HepG2 (cell line): ENCODE results near the gene ADAMTS20. TPM values are rescaled to one million over a fixed set of nuclear protein-coding genes. Genes with fewer than 3 reads are reported as not detected.

Experiments used
- ATAC-seq: fragments of 200-7000 bp; cut with Tn5 transposase; 3 replicates; pipeline ENCODE4 v1.9.1; 2020; ENCODE audit warnings: mild to moderate bottlenecking, moderate library complexity
- BruUV-seq: library from RNA; stranded (reverse); fragments of 400-500 nt; replicated peaks from 2 replicates; lab custom pipeline; 2021; lab: Mats Ljungman, UMichigan
- CTCF ChIA-PET: fragments of 300-600 bp; formaldehyde crosslinking; extraction: SDS; loops from one replicate; lab custom pipeline; 2021; ENCODE audit warnings: low total read pairs, inconsistent platforms, low intra/inter-chr PET ratio; lab: Yijun Ruan, JAX
- POLR2A ChIA-PET: fragments of 350-600 bp; sonication (Branson Sonifier 250); formaldehyde crosslinking; loops from one replicate; lab custom pipeline; 2020; ENCODE audit warnings: antibody characterized with exemption, inconsistent platforms; lab: Yijun Ruan, JAX
- DNase-seq: peaks from one replicate; pipeline ENCODE4 v3.0.0-alpha.2; 2015; ENCODE audit warnings: low spot score
- FAIRE-seq: peaks from 3 replicates; lab custom pipeline; 2011; peaks lifted over from hg19 to GRCh38; lab: Jason Lieb, UNC
- H2AFZ ChIP-seq: one replicate; pipeline ENCODE4 v1.6.1; 2011; ENCODE audit warnings: low read length, inconsistent platforms
- H3K27ac ChIP-seq: fragments of 300-600 bp; 3 replicates; pipeline ENCODE4 v1.8.0; 2011; ENCODE audit warnings: mixed run types, mild to moderate bottlenecking, mixed read lengths, low read length, inconsistent platforms; ENCODE audit not compliant: insufficient read depth; ENCODE audit errors: extremely low read length
- H3K27me3 ChIP-seq, 2 experiments: fragments of 200-600 bp in 1 of 2; 2 replicates in 1 of 2; 3 replicates in 1 of 2; pipeline versions ENCODE4 v1.6.0 to v1.8.0; 2011; ENCODE audit warnings: low read length in 2 of 2, mild to moderate bottlenecking in 2 of 2, moderate library complexity in 2 of 2, inconsistent platforms in 1 of 2; ENCODE audit not compliant: insufficient read depth in 2 of 2, control insufficient read depth in 1 of 2
- H3K36me3 ChIP-seq, 2 experiments: fragments of 200-600 bp in 1 of 2; replicated peaks in 1 of 2; 2 replicates in 1 of 2; 3 replicates in 1 of 2; pipeline versions ENCODE4 v1.5.1 to v1.8.0; 2011; ENCODE audit warnings: low read length in 2 of 2, inconsistent platforms in 1 of 2; ENCODE audit not compliant: insufficient read depth in 2 of 2, control insufficient read depth in 1 of 2
- H3K4me1 ChIP-seq: 2 replicates; pipeline ENCODE4 v1.5.1; 2012; ENCODE audit warnings: low read length, inconsistent platforms; ENCODE audit not compliant: insufficient read depth
- H3K4me2 ChIP-seq: 2 replicates; pipeline ENCODE4 v1.6.0; 2011; ENCODE audit warnings: low read depth, low read length, inconsistent platforms
- H3K4me3 ChIP-seq, 3 experiments: fragments of 200-600 bp in 1 of 3; sonication (generic), shearing (Covaris generic) in 1 of 3; replicated peaks in 1 of 3; 2 replicates each; pipeline ENCODE4 v1.5.1; 2011 to 2016; ENCODE audit warnings: low read length in 3 of 3, inconsistent platforms in 2 of 3, low read depth in 2 of 3, mild to moderate bottlenecking in 2 of 3, control low read depth in 1 of 3, mixed read lengths in 1 of 3; ENCODE audit not compliant: insufficient read depth in 1 of 3
- H3K79me2 ChIP-seq: one replicate; pipeline ENCODE4 v1.6.1; 2011; ENCODE audit warnings: low read length, inconsistent platforms; ENCODE audit not compliant: insufficient read depth
- H3K9ac ChIP-seq: 2 replicates; pipeline ENCODE4 v1.6.0; 2011; ENCODE audit warnings: mild to moderate bottlenecking, low read depth, low read length, inconsistent platforms; ENCODE audit not compliant: insufficient read depth
- H3K9me3 ChIP-seq: 2 replicates; pipeline ENCODE4 v1.5.1; 2012; ENCODE audit warnings: mild to moderate bottlenecking, low read length
- H4K20me1 ChIP-seq: 2 replicates; pipeline ENCODE4 v1.6.0; 2011; ENCODE audit warnings: inconsistent platforms, mild to moderate bottlenecking, low read length, moderate library complexity; ENCODE audit not compliant: insufficient read depth
- CBX5 ChIP-seq: sonication (generic); formaldehyde crosslinking; IDR thresholded peaks from 2 replicates; pipeline ENCODE4 v1.4.0; 2020; ENCODE audit warnings: missing genetic modification reagents, borderline replicate concordance
- CENPT ChIP-seq: sonication (generic); formaldehyde crosslinking; IDR thresholded peaks from 2 replicates; pipeline ENCODE4 v1.8.0; 2022; ENCODE audit warnings: low read depth, mild to moderate bottlenecking, moderate library complexity, missing genetic modification reagents
- HOXD1 ChIP-seq: sonication (generic); formaldehyde crosslinking; IDR thresholded peaks from 2 replicates; pipeline ENCODE4 v1.5.0; 2020; ENCODE audit warnings: missing genetic modification reagents
- KAT7 ChIP-seq: IDR thresholded peaks from 2 replicates; pipeline ENCODE4 v1.6.1; 2018; ENCODE audit warnings: borderline replicate concordance, missing compliant biosample characterization
- NFIC ChIP-seq: IDR thresholded peaks from 2 replicates; pipeline ENCODE4 v1.6.1; 2012; ENCODE audit warnings: mild to moderate bottlenecking, low read length, inconsistent platforms
- NFYB ChIP-seq: sonication (generic); formaldehyde crosslinking; IDR thresholded peaks from 2 replicates; pipeline ENCODE4 v1.4.0; 2020; ENCODE audit warnings: missing genetic modification reagents
- PRDM15 ChIP-seq: sonication (generic); formaldehyde crosslinking; IDR thresholded peaks from 2 replicates; pipeline ENCODE4 v1.4.0; 2020; ENCODE audit warnings: missing genetic modification reagents
- RAD51 ChIP-seq: fragments of 450-650 bp; IDR thresholded peaks from 2 replicates; pipeline ENCODE4 v1.6.1; 2016; ENCODE audit warnings: borderline replicate concordance
- RARG ChIP-seq: sonication (generic); formaldehyde crosslinking; IDR thresholded peaks from 2 replicates; pipeline ENCODE4 v1.4.0; 2020; ENCODE audit warnings: low read depth, mild to moderate bottlenecking, missing genetic modification reagents
- RCOR2 ChIP-seq: IDR thresholded peaks from 2 replicates; pipeline ENCODE4 v1.6.1; 2016; ENCODE audit warnings: missing biosample characterization, missing genetic modification reagents
- SCMH1 ChIP-seq: sonication (generic); formaldehyde crosslinking; IDR thresholded peaks from 2 replicates; pipeline ENCODE4 v1.9.0; 2021; ENCODE audit warnings: missing genetic modification reagents, mild to moderate bottlenecking, borderline replicate concordance
- SIN3B ChIP-seq: fragments of 150-350 bp; IDR thresholded peaks from 2 replicates; pipeline ENCODE4 v1.6.1; 2014; ENCODE audit warnings: low read length
- SSRP1 ChIP-seq: IDR thresholded peaks from 2 replicates; pipeline ENCODE4 v1.6.1; 2016; ENCODE audit warnings: control low read depth
- THAP7 ChIP-seq: sonication (generic); formaldehyde crosslinking; IDR thresholded peaks from 2 replicates; pipeline ENCODE4 v1.8.1; 2023; ENCODE audit warnings: mild to moderate bottlenecking, missing genetic modification reagents
- ZFP37 ChIP-seq: sonication (generic); formaldehyde crosslinking; IDR thresholded peaks from 2 replicates; pipeline ENCODE4 v1.4.0; 2020; ENCODE audit warnings: missing genetic modification reagents, borderline replicate concordance
- ZNF264 ChIP-seq: sonication (generic); formaldehyde crosslinking; IDR thresholded peaks from 2 replicates; pipeline ENCODE4 v1.4.0; 2020; ENCODE audit warnings: missing genetic modification reagents
- ZSCAN5A ChIP-seq: sonication (generic); formaldehyde crosslinking; IDR thresholded peaks from 2 replicates; pipeline ENCODE4 v1.8.0; 2022; ENCODE audit warnings: mild to moderate bottlenecking, missing genetic modification reagents, borderline replicate concordance
- WGBS: methylation state at CpG from one replicate; pipeline ENCODE4 v1.1.6; 2017; ENCODE audit warnings: low lambda C conversion rate; 5-methylcytosine and 5-hydroxymethylcytosine counted together
- in situ Hi-C: cut with HindIII; loops from 2 replicates; pipeline ENCODE4 v1.10.0; 2017; ENCODE audit warnings: low pct_unique_long_range_greater_than_20kb; ENCODE audit not compliant: extremely low pct_ligation_motif_present
- intact Hi-C: fragments of 100-400 bp; cut with micrococcal nuclease; formaldehyde crosslinking; loops from one replicate; pipeline ENCODE4 v1.10.0; 2022; ENCODE audit not compliant: unreplicated experiment
- polyA plus RNA-seq, 8 experiments: library from polyadenylated mRNA; depleted of rRNA in 3 of 8; stranded (reverse) in 7 of 8; unstranded in 1 of 8; fragments of >200 nt; fragmentation: Illumina TruSeq in 4 of 8; extraction: Trizol in 4 of 8; gene quantifications; 2 replicates each; pipeline versions ENCODE4 v1.2.1 to v1.2.3, GENCODE V29; 2011 to 2016; ENCODE audit warnings: low read depth in 4 of 8, missing spikeins in 1 of 8, mixed read lengths in 1 of 8; ENCODE audit not compliant: insufficient read depth in 1 of 8
- total RNA-seq, 5 experiments: library from RNA; depleted of rRNA; stranded (reverse); fragments of >200 nt; fragmentation: Illumina TruSeq; extraction: Trizol; gene quantifications; 2 replicates each; pipeline ENCODE4 v1.2.3, GENCODE V29; 2016; ENCODE audit warnings: low read depth in 1 of 5

Gene ADAMTS20
- total and polyA plus RNA-seq, 2 of the 13 experiments (the other 11 are each of a cell fraction or from before 2014, with no cell fraction given): not detected

- H3K4me2 ChIP-seq: no peak overlapping the region
- TF ChIP-seq CENPT (CRISPR knock-in tag): no peak
- TF ChIP-seq SCMH1 (CRISPR knock-in tag): no peak
- no peak for TF ChIP-seq ZNF264 (CRISPR knock-in tag)
- TF ChIP-seq RCOR2: no peak
- TF ChIP-seq SIN3B: no peak
- TF ChIP-seq RARG (CRISPR knock-in tag): no peak
- no peak for TF ChIP-seq THAP7
- no peak for TF ChIP-seq RAD51
- no peak for TF ChIP-seq CBX5 (CRISPR knock-in tag)
- no peak for TF ChIP-seq KAT7 (CRISPR knock-in tag)
- TF ChIP-seq ZFP37 (CRISPR knock-in tag): no peak
- no peak for TF ChIP-seq NFIC
- TF ChIP-seq NFYB (CRISPR knock-in tag): no peak
- TF ChIP-seq ZSCAN5A (CRISPR knock-in tag): no peak
- no peak for TF ChIP-seq HOXD1 (CRISPR knock-in tag)
- TF ChIP-seq SSRP1 (CRISPR knock-in tag): no peak
- no peak for TF ChIP-seq PRDM15 (CRISPR knock-in tag)
- DNase-seq: no peak
- ATAC-seq: no peak
- BruUV-seq: no TSS peak
- no peak for FAIRE-seq
- no peak overlapping the region for H3K9ac ChIP-seq
- in situ Hi-C loops (loop anchor here (25.0 kb wide), 1 partner anchor 371 kb away; no protein-coding TSS in a partner anchor), intact Hi-C loops (no loop called here)
- no peaks in the 10 kb centered on the region for H3K9me3 ChIP-seq
- H3K4me1 ChIP-seq: no peaks in the 10 kb centered on the region
- ChIA-PET POLR2A (no interaction called here), CTCF (no interaction called here)
- 13% methylated on average over 3 of the region's 3 CpGs for WGBS
- no peak overlapping the region for H3K4me3 ChIP-seq
- no peak overlapping the region for H3K27ac ChIP-seq
- H4K20me1 ChIP-seq: no peaks in the 10 kb centered on the region
- H2AFZ ChIP-seq: no peak overlapping the region
- no peaks in the 10 kb centered on the region for H3K79me2 ChIP-seq
- no peaks in the 10 kb centered on the region for H3K36me3 ChIP-seq
- no peaks in the 10 kb centered on the region for H3K27me3 ChIP-seq
Measured at GRCh38 chr12:43516045-43516444, 36.0 kb downstream of the ADAMTS20 start.
